Myometrial cell (primary cell): ENCODE data around the gene MCRIP2. TPM values are rescaled to one million over a fixed set of nuclear protein-coding genes. Genes with fewer than 3 reads are reported as not detected.

Experiments used
- total RNA-seq: library from RNA; depleted of rRNA; stranded (reverse); fragments of >200 nt; gene quantifications from 2 replicates; pipeline ENCODE4 v1.2.3, GENCODE V29; 2015

Gene MCRIP2
- 25.0 and 28.8 TPM in 2 replicates for total RNA-seq

GRCh38 chr16:641326-642188, at the start of gene MCRIP2:
TSS of gene MCRIP2 (plus strand) at chr16:641828. CDS start at chr16:641992, 164 bp downstream.

GRCh38 chr16:630815-631405, 10.7 kb upstream of the MCRIP2 start, which contains the start of gene WFIKKN1:
TSS of gene WFIKKN1 (plus strand) at chr16:630985. CDS start at chr16:631254, 269 bp downstream.

GRCh38 chr16:636206-637080, 5.2 kb upstream of the MCRIP2 start, which contains the start of gene METTL26:
TSS of gene METTL26 (minus strand) at chr16:636305. CDS start at chr16:636290, 15 bp downstream.

GRCh38 chr16:648781-649589, 7.4 kb downstream of the MCRIP2 start, which contains the start of gene WDR90:
TSS of gene WDR90 (plus strand) at chr16:649365. CDS start at chr16:649417, 52 bp downstream.

GRCh38 chr16:667780-668518, 26.3 kb downstream of the MCRIP2 start, which contains the start of gene RHOT2:
TSS of gene RHOT2 (plus strand) at chr16:668132. CDS start at chr16:668200, 68 bp downstream.

GRCh38 chr16:674968-675883, 33.6 kb downstream of the MCRIP2 start, which contains the start of gene RHBDL1:
TSS of gene RHBDL1 (plus strand) at chr16:675671. CDS start at chr16:675791, 120 bp downstream.

GRCh38 chr16:679814-680624, 38.4 kb downstream of the MCRIP2 start, which contains the start of gene STUB1:
TSS of gene STUB1 (plus strand) at chr16:680410. CDS start at chr16:680526, 116 bp downstream.

GRCh38 chr16:684071-684794, 42.6 kb downstream of the MCRIP2 start, which contains the start of gene JMJD8:
TSS of gene JMJD8 (minus strand) at chr16:684334. CDS start at chr16:684319, 15 bp downstream.

Other genes with a start within 250 kb of the MCRIP2 start
- 116 and 121 TPM in 2 replicates for gene NME4, start 244.6 kb upstream of the MCRIP2 start, total RNA-seq
- 17.9 and 18.2 TPM in 2 replicates for gene DECR2, start 239.9 kb upstream of the MCRIP2 start, total RNA-seq
- 21.3 and 36.0 TPM in 2 replicates for gene RAB11FIP3, start 216.2 kb upstream of the MCRIP2 start, total RNA-seq
- gene CAPN15, start 114.1 kb upstream of the MCRIP2 start, total RNA-seq = 34.9 and 35.8 TPM in 2 replicates
- gene PRR35, start 81.4 kb upstream of the MCRIP2 start, total RNA-seq = not detected in 2 replicates
- 2.8 and 3.2 TPM in 2 replicates for gene NHLRC4, start 74.8 kb upstream of the MCRIP2 start, total RNA-seq
- 37.4 and 48.4 TPM in 2 replicates for gene PIGQ, start 71.9 kb upstream of the MCRIP2 start, total RNA-seq
- gene RAB40C, start 51.8 kb upstream of the MCRIP2 start, total RNA-seq = 19.0 TPM in 2 replicates
- 0.86 TPM in 1 of 2 replicates, not detected in the other for gene WFIKKN1, start 10.8 kb upstream of the MCRIP2 start, total RNA-seq
- 103 and 185 TPM in 2 replicates for gene METTL26, start 5.5 kb upstream of the MCRIP2 start, total RNA-seq
- 17.6 and 19.3 TPM in 2 replicates for gene WDR90, start 7.5 kb downstream of the MCRIP2 start, total RNA-seq
- 47.0 and 48.7 TPM in 2 replicates for gene RHOT2, start 26.3 kb downstream of the MCRIP2 start, total RNA-seq
- 0.58 and 2.7 TPM in 2 replicates for gene RHBDL1, start 33.8 kb downstream of the MCRIP2 start, total RNA-seq
- 263 and 336 TPM in 2 replicates for gene STUB1, start 38.6 kb downstream of the MCRIP2 start, total RNA-seq
- gene JMJD8, start 42.5 kb downstream of the MCRIP2 start, total RNA-seq = 71.1 and 94.3 TPM in 2 replicates
- 9.5 and 12.8 TPM in 2 replicates for gene WDR24, start 48.6 kb downstream of the MCRIP2 start, total RNA-seq
- gene FBXL16, start 64.0 kb downstream of the MCRIP2 start, total RNA-seq = 0.53 and 1.2 TPM in 2 replicates
- gene METRN, start 73.3 kb downstream of the MCRIP2 start, total RNA-seq = 83.3 and 122 TPM in 2 replicates
- 32.1 and 40.9 TPM in 2 replicates for gene ANTKMT, start 79.3 kb downstream of the MCRIP2 start, total RNA-seq
- gene CCDC78, start 84.6 kb downstream of the MCRIP2 start, total RNA-seq = 0.29 and 0.71 TPM in 2 replicates
- 13.5 and 15.2 TPM in 2 replicates for gene HAGHL, start 85.3 kb downstream of the MCRIP2 start, total RNA-seq
- 31.7 and 32.4 TPM in 2 replicates for gene CIAO3, start 99.2 kb downstream of the MCRIP2 start, total RNA-seq
- 0.53 and 0.86 TPM in 2 replicates for gene MSLN, start 118.9 kb downstream of the MCRIP2 start, total RNA-seq
- gene RPUSD1, start 146.6 kb downstream of the MCRIP2 start, total RNA-seq = 25.7 and 38.1 TPM in 2 replicates
- gene CHTF18, start 146.8 kb downstream of the MCRIP2 start, total RNA-seq = 14.4 and 17.4 TPM in 2 replicates
- gene GNG13, start 158.9 kb downstream of the MCRIP2 start, total RNA-seq = not detected in 2 replicates